GM19438 (cell line): Measurements from ENCODE around the gene BRD4.

ENCODE experiments used
- ATAC-seq: cut with Tn5 transposase; IDR thresholded peaks from one replicate; pipeline ENCODE4 v1.9.1; 2021; ENCODE audit warnings: low read depth; ENCODE audit not compliant: unreplicated experiment

BRD4 gene

GRCh38 chr19:15292847-15293582 is 39.3 kb downstream of the BRD4 start:
- ATAC-seq, result no peak

GRCh38 chr19:15292140-15292539 is 40.2 kb downstream of the BRD4 start:
- ATAC-seq, result no peak

GRCh38 chr19:15291548-15292021 is 40.8 kb downstream of the BRD4 start:
- ATAC-seq, result no peak

- ATAC-seq, result no peak
Measured at GRCh38 chr19:15291089-15291488, 41.2 kb downstream of the BRD4 start.

- ATAC-seq, result no peak
Measured at GRCh38 chr19:15290166-15290565, 42.2 kb downstream of the BRD4 start.

- ATAC-seq, result no peak
Measured at GRCh38 chr19:15289673-15290072, 42.7 kb downstream of the BRD4 start.

GRCh38 chr19:15288146-15288963 is 44.0 kb downstream of the BRD4 start:
- ATAC-seq, result no peak

- no peak for ATAC-seq
Measured at GRCh38 chr19:15287496-15287895, 44.8 kb downstream of the BRD4 start.

- ATAC-seq, result no peak
Measured at GRCh38 chr19:15286688-15287365, 45.5 kb downstream of the BRD4 start.

GRCh38 chr19:15285896-15286591 is 46.3 kb downstream of the BRD4 start:
- no peak for ATAC-seq

- no peak for ATAC-seq
Measured at GRCh38 chr19:15284896-15285295, 47.4 kb downstream of the BRD4 start.

GRCh38 chr19:15284091-15284490 is 48.2 kb downstream of the BRD4 start:
- ATAC-seq, result no peak

GRCh38 chr19:15283141-15283883 is 49.0 kb downstream of the BRD4 start:
- no peak for ATAC-seq

- no peak for ATAC-seq
Measured at GRCh38 chr19:15282311-15282705, 50.0 kb downstream of the BRD4 start.

GRCh38 chr19:15280915-15281683 is 51.2 kb downstream of the BRD4 start:
- no peak for ATAC-seq

GRCh38 chr19:15280048-15280725 is 52.2 kb downstream of the BRD4 start:
- no peak for ATAC-seq

- no peak for ATAC-seq
Measured at GRCh38 chr19:15279326-15279904, 52.9 kb downstream of the BRD4 start.

- no peak for ATAC-seq
Measured at GRCh38 chr19:15276620-15277215, 55.6 kb downstream of the BRD4 start.
